Measurements from ENCODE around the gene ABHD16B.
A peak's percentile ranks its signal among the peaks of the same experiment; 100 is the strongest.

The ABHD16B gene

DNA sequence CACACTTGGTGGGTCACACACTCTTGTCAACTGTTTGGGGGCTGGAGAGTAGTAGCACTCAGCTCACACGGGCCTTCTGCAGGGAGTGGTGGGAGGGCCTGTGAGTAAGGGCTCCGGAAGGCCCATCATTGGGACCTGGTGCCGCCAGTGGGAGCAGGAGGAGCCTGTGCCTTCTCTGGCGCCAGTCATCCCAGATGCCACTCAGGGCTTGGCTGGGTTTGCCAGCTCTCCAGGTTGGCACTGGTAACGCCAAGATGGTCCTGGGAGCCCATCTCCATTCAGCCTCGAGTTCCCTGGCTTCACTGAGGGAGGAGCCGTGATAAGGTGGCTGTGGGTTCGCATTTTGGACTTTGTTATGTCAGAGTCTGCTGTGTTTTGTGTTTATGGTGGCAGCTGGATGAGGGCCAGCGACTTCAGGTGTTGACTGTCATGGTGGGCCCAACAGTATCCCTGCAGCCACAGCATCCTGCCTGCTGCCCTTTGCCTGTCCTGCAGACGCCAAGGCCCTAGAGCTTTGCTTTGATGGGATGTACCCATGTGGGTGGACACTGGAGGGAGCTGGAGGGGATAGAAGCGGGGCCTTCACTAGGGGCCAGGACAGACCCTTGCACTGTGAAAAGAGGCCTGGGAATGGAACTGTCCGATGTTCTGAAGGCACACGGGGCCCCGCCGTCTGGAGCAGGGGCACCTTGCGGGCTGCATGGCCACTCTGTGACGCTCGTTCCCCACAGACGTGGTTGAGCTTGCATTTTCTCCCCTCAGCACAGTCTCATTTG is 20.3 kb downstream of the ABHD16B start:
- no peak for DNase-seq

DNA sequence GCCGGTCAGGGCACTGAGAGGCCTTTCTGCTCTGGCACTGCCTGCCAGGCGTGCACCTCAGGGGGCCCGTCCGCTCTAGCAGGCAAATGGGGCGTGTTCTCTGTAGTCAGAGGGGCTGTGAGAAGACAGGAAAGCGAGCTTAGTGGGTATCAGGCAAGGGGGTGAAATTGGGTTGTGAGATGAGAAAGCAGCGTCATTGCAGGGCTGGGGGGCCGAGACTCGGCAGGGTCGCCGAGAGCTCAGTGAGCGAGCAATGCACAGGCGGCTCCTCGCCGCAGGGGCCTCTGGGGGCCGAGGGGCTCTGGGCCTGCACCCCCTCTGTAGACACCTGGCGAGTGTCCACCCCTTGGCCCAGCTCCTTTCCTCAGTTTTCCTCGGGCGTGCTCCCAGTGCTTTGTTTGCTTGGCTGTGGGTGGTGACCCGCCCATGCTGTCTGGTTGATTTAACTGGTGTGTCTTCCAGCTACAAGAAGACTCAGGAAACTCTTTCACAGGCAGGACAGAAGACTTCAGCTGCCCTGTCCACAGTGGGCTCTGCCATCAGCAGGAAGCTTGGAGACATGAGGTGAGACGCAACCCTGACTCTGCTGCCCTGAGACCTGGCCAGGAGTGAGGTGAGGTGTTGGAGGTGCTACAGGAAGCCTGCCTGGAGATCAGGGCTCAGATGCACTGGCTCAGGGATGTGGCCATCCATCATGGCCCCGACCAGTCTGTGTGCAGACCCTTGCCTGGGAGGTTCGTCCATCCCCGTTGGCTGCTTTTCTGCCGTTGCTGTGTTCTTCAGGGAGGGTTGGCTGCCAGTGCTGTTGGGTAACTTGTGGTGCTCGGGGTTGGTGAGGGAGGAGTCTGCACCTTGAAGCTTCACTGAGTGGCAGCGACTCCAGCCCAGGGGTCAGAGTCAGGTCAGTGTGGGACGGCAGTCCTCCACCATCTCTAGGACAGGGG is 21.2 kb downstream of the ABHD16B start:
- DNase-seq = no peak

DNA sequence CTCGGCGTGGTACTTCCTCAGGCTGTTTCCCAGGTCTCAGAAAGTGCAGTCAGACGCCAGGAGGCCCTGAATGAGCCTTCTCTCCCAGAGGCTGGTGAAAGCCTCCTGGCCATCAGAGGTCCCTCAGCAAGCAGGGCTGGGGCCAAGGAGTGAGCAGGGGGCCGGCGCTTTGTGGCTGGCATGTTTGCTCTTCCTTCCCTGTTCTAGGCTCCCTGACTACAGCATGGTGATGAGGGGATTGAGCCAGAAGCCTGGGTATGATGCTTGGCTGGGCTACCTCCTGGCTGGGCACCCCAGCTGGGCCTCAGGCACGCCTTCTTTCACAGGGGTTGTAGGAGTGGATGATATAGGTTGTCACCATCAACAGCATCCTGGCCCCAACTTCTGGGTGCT is 21.9 kb downstream of the ABHD16B start:
- no peak for DNase-seq

DNA sequence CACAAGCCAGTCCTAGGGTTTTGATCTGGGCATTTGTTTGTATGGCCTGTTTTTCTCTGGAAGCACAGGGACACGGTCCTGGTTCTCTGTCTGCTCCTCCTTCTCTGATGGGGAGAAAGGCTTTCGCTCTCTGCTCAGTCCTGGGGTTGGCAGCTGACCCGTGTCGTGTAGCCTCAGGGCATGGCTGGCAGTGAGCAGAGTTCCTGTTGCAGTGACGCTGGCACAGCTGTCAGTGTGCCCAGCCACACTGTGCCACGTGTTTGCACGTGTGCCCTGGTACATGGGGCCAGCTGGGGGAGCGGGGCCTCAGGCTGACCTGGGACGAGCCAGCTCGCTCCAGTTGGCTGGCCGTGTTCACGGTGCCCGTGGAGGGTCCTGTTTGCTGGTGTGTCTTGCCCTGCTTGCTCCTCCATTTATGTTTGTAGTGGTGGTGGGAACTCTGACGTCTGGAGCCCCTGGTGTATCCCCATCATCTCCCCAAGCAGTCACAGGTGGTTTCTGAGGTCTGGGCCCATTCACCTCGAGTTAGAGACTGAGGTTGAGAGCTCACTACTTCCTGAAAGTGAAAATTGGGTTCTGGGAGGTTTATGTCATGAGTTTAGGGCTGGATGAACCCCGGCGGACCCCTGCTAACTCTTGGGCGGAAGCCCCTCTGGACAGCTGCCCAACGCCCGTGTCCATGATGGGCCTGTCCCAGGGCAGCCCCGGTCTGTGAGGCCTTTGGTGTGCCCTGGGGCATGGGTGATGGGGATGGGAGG is 23.4 kb downstream of the ABHD16B start:
- no peak for DNase-seq

DNA sequence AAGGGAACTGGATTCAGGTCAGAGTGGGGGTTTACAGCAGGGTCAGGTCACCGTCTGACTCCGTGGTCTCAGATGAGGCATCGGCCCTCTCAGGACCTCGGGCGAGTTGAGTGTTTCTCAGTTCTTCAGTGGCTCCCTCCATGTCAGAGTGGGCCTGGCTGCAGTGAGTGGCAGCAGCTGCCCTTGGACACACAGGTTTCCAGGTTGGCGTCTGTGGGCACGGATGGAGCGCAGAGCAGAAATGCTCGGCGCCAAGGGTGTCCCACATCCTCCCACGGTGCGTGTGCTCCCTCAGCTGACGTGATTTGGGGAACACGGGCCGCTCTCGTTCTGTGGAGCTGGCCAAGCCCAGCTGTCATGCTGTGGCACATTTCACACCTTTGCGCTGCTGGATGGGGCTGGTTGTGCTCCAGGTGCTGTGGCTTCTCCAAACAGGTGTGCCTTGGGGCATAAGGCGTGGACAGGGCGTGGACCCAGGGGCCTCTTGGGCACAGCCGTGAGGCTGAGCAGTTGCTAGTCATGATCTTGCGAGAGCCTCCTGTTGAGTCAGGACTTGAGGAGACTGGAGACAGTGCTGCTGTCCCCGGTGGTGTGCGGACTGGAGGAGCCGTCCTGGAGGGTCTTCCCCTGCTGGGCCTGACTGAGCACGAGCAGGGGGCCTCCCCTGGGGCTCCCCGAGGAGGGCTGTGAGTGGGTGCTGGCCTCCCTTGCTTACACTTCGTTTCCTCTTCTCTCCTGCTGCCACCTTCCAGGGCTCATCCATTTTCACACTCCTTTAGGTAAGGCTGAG is 24.2 kb downstream of the ABHD16B start:
- no peak for DNase-seq

DNA sequence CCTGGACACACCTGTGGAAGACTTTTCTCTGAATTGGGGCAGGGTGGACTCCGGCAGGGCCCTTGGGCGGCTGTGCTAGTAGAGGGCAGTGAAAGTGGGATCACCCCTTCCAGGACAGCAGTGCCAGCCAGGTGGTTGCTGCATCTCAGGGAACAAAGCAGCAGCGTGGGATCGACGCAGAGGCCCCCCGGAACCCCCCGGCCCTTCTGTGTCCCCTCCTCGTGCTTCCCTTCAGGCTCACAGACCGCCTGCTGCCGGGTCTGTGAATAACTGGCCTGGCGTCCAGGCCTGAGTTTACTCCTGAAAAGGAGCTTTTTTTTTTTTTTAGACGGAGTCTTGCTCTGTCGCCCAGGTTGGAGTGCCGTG is 24.7 kb downstream of the ABHD16B start:
- no peak for DNase-seq

DNA sequence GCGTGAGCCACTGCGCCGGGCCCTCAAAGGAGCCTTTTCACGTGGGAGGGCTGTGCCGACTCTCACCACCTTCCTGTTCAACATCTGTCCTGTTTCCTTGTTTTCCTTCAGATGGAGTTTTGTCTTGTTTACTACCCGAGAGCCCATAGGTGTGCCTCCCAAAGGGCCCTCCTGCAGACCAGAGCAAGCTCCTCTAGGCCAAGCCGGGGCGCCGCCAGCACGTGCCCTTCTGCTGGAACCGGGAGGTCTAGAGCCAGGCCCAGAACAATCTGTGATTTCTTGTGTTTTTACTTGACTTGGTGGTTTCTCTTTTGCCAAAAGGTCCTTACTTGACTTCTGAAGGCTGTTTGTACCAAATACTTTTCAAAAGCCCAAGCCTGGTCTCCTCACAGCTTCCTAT is 25.6 kb downstream of the ABHD16B start:
- DNase-seq = no peak

DNA sequence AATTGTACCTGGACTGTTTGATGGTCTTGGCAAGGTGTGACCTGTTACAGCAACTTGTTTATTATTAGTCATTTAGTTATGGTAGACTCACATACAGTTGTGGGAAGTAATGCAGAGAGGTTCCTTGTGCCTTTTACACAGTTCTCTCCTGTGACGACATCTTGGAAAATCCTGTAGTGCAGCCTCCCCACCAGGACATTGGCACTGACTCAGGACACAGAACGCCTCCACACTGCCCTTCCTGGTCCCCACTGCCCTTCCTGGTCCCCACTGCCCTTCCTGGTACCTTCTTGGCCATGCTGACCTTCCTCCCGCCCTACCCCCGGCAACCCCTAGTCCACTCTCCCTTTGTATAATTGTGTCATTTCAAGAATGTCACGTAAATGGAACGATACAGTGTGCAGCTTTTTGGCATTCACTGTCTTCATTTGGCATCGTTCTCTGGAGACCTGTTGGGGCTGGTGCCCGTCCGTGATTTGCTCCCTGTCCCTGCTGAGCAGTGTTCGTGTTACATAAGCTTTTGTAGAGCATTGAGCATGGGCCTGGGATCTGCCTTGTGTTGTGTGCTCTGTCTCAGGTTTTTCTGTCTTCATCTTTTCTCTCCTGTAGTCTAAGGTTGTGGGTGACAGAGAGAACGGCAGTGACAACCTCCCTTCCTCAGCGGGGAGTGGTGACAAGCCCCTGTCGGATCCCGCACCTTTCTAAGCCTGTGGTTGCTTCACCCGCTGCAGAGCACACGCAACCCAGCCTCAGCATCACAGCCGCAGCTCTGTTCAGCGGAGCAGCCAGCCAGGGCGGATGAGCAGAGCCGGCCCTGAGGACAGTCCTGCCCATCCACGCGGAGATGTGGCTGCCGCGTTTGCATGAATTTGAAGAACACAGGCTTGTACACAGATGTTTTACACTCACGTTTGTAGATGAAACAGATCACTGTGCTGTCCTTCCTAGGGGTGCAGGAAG is 28.2 kb downstream of the ABHD16B start:
- no peak for DNase-seq

DNA sequence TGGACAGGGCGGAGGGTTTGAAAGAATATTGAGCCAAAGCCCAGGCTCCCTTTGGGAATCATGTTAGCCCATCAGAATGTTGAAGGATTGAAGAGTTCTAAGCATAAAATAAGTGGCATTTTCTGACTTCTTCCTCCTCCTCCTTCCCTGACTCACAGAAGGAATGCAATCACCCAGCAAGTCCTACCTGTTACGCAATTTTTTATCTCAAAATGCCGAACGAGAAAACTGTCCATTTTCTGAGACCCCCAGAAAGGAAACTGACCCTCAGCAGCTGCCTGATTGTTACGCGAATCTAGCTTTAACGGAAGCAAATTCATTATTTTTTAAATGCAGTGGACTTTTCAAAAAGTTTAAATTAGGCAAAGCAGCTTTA is 28.9 kb downstream of the ABHD16B start:
- no peak for DNase-seq

DNA sequence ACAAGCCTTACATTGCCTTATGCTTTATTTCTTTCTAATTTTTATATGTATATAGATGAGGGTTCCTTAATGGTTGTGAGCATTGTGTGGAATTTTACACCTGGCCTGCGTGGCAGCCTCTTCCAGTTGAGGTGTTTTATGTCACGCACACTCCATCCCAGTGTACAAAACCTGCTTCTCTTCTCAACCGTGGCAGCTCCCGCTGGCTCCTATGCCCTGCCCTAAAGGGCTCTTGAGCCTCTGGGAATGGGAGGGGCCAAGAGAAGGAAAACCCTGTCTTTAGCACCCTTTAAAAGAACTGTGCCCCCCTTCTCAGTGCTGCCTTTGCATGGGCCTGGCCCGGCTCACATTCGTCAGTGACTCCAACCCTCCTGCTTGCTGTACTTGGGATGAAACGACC is 29.3 kb downstream of the ABHD16B start:
- DNase-seq = no peak

DNA sequence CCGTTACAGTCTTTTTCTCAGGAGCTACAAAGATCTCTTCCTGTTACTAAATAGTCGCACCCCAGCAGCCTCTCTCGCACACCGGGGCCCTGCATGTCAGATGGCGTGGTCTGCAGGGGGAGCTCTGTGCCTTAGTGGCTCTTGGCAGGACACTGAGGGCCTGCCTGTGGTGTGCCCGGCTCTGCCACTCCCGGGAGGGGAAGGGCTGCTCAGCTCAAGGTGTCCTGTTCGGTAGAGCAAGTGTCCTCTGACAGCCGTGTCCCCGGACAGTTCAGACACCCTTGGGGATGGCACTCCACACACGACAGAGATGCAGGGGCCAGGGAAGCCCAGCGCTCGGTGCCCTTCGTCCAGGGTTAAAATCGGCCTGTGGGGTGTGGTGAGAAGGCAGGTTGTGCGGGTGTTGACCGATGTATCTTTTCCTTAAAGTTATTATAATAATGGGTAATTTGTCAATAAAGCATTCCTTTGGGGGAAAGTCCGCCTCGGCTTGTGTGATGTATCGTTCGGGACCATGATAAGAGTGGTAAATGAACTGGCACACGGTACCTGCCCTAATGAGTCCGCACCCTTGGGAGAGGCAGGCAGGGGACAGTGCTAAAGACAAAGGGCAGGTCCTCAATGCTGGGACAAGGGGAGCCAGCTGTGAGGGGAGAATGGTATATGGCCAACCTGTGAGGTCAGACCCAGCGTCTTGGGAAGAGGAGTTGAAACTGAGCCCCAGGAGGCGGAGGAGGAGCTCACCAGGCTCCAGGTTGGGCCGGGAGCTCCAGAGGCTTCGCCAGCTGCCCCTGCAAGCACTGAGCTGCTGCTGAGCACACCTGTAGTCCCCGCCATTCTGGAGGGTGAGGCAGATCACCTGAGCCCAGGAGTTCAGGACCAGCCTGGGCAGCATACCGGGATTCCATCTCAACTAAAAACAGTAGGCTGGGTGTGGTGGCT is 30.0 kb downstream of the ABHD16B start:
- DNase-seq = no peak

DNA sequence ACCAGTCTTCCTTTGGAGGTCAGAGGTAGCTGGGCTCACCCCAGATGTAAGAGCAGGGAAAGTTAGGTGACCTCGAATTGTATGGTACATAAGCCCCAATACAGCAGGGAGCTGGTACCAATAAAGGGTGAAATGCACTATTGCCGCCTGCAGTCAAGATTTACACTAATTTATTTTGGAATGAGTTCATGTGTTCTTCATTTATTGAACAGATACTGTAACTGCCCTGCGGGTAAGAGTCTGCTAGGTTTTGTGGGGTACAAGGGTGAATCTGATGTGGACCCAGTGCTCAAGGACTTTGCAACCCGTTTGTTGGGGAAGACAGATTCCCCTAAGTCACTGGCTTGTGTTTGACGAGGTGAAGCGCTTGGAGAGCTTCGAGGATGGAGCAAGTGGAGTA is 31.1 kb downstream of the ABHD16B start:
- no peak for DNase-seq

DNA sequence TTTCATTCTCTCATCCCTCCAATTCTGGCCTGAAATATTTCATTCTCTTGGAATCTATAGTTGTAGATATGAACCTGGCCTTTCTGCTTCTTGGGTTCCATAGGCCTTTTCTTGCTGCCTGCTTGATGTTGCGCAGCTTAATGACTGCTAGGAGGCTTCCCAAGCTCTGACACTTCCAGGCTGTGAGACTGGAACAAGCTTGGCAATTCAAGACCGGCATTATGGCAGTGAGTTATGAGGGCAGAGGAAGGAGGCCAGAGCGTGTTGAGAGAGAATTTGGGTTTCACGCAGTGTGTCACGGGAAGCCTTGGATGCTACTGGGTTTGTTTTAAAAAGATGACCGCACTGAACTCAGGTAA is 32.7 kb downstream of the ABHD16B start:
- no peak for DNase-seq

DNA sequence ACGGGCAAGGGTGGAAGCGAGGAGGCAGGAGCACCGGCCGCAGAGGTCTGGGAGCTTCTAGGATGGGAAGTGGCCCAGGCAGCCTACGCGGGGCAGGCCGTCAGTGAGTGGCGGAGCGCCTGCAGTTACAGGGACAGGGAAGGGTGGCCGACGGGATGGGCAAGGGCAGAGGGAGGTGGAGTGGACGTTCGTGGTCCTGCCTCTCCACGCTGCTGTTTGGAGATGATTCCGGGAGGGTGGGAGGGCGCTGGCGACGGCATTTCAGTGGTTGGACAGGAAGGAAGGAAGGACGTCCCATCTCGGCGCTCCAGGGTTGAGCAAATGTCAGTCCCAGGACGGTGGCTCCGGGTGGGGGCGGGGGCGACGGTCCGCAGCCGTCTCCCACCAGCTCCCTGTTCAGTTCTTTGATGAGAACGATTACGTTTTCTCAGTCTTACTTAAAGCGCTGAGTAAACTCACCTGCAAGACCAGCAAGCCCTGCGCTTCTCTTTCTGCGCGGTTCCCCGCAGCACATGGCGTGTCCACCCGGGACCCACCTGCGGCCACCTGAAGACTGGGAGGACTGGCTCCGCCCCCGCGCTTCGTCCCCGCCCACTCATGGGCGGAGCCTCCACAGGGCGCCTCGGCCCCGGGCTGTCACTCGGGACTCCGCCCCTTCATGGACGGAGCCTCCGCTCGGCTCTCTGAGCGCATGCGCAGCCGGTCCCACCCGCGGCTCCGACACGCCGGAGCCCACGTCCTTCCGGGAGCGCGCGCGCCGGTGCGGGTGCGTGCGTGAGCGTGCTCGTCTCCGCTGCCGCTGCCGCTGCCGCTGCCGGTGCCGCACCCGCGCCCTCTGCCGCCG is 33.3 kb downstream of the ABHD16B start, which contains the start of gene DNAJC5:
Gene DNAJC5 (plus strand): TSS at position 769 of the 844 bp plus-strand sequence. CDS start 33,220 bp downstream, outside the sequence.
- peak; percentile 94 for DNase-seq

DNA sequence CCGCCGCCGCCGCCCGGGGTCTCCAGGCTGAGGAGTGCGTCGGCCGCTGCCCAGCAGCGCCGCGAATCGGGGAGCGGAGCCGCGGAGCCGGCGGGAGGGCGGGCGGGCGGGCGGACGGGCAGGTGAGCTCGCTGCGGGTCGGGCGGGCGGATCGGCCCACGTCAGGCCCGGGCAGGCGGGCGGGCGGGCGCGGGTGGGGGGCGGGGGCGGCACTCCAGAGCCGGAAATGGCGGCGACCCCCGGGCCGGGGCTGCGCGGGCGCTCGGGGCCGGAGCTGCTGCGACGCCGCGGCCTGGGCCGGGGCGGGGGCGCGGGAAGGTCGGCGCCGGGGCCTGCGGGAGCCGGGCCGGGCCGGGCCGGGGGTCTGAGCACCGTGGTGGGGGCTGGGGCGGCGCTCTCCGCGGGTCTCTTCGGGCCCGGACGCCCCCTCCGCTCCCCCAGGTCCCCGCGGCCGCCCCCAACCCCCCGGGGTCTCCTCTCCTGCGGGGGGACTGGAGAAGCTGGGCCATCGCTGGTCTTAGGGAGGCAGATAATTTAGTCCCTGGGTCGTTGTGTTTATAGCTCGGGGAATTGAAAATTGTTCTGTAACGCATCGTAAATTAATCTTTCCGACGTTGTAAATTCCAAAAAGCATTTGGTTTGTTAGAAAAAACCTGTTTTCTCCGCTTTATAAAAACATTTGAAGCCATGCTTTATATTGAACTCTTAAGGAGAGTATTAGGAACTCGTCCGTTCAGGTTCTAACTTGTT is 34.1 kb downstream of the ABHD16B start:
- DNase-seq = no peak

DNA sequence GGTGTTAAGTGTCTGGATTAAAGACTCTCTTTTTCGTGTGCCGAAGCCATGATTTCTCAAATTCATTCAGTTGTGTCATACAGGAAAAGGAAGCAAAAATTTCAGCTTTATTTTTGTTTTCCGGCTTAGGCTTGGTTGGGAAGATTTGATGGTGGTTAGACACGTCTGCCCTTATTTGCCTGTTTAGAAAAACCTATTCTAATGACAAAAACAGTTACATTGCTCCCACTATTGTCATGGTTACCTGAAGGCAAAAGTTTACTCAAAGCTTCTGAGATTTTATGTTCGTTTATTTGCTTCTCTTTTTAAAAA is 34.6 kb downstream of the ABHD16B start:
- DNase-seq = no peak

DNA sequence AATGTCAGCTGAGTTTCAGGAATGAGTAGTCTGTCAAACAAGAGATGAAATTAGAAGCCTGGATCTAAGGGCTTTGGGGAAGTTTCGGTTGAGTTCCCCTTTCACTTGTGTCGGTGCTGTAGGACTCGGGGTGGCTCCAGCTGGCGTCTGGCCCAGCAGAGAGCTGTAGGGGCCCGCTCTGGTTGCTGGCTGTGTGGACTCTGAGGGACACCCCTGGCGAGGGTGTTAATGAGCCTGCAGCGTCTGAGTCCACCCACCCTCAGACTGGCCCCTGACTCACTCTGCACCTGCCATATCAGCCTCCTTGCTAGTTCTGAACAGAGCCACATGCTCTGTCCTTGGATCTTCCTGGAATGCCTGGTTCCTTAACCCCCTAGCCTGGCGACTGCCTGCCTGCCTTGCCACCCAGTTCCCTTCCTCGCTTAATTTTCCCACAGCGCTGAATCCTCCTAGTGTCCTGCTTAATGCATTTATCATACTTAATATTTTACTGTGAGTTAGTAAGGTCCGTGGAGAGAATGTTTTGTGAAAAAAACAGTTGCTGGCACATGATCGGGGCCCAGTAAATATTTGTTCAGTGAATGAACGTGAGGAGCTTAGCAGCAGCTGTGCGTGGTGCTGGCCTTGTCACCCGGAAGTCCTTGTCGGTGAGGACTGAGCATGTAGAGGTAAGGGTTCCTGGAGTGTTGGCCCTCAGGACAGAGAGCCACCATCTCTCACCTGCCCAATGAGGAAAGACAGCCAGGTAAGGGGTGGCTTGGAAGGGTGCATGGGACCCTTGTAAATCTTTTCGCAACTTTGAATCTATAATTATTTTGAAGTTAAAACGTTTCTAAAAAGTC is 35.2 kb downstream of the ABHD16B start:
- DNase-seq = peak; percentile 56
